ENCODE measurements around the gene RCOR1. TPM values are rescaled to one million over a fixed set of nuclear protein-coding genes. Genes with fewer than 3 reads are reported as not detected.
"Not testable (repeated sequence)": the region's sequence is repeated elsewhere in the genome, so short reads cannot be mapped to it uniquely, and the experiment has no call there.

The RCOR1 gene
- total RNA-seq, 4 donors from 2014 or later = 11.6 to 15.6 (median 14.0) TPM

- 97 to 100% methylated on average over 1 to 3 of the region's 7 CpGs for WGBS, 2 donors (ENCODE audit: low coverage in 1 of 2)
- H3K27ac ChIP-seq = no peak overlapping the region
- peaks cover 0 to 8% (median 0%) of the 10 kb centered on the region in 3 donors for H3K9me3 ChIP-seq
- H3K4me3 ChIP-seq = no peak overlapping the region
- TF ChIP-seq EP300 (IDR thresholded peaks at IDR 0.05) (no peak), CTCF (IDR thresholded peaks at IDR 0.05) (no peak), POLR2A (IDR thresholded peaks at IDR 0.05) (no peak), POLR2AphosphoS5 (IDR thresholded peaks at IDR 0.05) (no peak)
- H3K36me3 ChIP-seq = no peaks in the 10 kb centered on the region
- no peaks in the 10 kb centered on the region for H3K4me1 ChIP-seq
- no peaks in the 10 kb centered on the region for H3K27me3 ChIP-seq
- ATAC-seq = no peak
Observed at GRCh38 chr14:102565959-102566358, 26.5 kb upstream of the RCOR1 start.

- Histone ChIP-seq H3K9me3 (peaks cover 0 to 6% (median 0%) of the 10 kb centered on the region in 3 donors), H3K36me3 (no peaks in the 10 kb centered on the region), H3K4me1 (no peaks in the 10 kb centered on the region), H3K4me3 (no peak overlapping the region), H3K27ac (no peak overlapping the region), H3K27me3 (no peaks in the 10 kb centered on the region)
- TF ChIP-seq POLR2A (IDR thresholded peaks at IDR 0.05) (no peak), EP300 (IDR thresholded peaks at IDR 0.05) (no peak), POLR2AphosphoS5 (IDR thresholded peaks at IDR 0.05) (no peak), CTCF (IDR thresholded peaks at IDR 0.05) (no peak)
- 60 to 96% methylated on average over 4 to 6 of the region's 7 CpGs for WGBS, 2 donors (ENCODE audit: low coverage in 1 of 2)
- no peak for ATAC-seq
Observed at GRCh38 chr14:102568115-102568614, 24.3 kb upstream of the RCOR1 start.

GRCh38 chr14:102570334-102570995 is 22.0 kb upstream of the RCOR1 start:
- H3K9me3 ChIP-seq = no peaks in the 10 kb centered on the region

GRCh38 chr14:102571043-102571442 is 21.4 kb upstream of the RCOR1 start:
- 100% methylated on average over 1 of the region's 2 CpGs for WGBS, 2 donors (ENCODE audit: low coverage in 1 of 2)
- no peak overlapping the region for H3K27ac ChIP-seq
- TF ChIP-seq EP300 (IDR thresholded peaks at IDR 0.05) (no peak), CTCF (IDR thresholded peaks at IDR 0.05) (no peak)

More at GRCh38 chr14:102570334-102570995, 22.0 kb upstream of the RCOR1 start:
- Histone ChIP-seq H3K27me3 (no peaks in the 10 kb centered on the region), H3K4me1 (no peaks in the 10 kb centered on the region), H3K4me3 (no peak overlapping the region), H3K27ac (no peak overlapping the region), H3K36me3 (no peaks in the 10 kb centered on the region)
- TF ChIP-seq POLR2A (IDR thresholded peaks at IDR 0.05) = no peak
- TF ChIP-seq EP300 (IDR thresholded peaks at IDR 0.05) = no peak
- no peak for ATAC-seq
- WGBS, 2 donors (ENCODE audit: low coverage in 1 of 2) = 69 to 94% methylated on average over 3 to 8 of the region's 9 CpGs

GRCh38 chr14:102571478-102572042 is 20.9 kb upstream of the RCOR1 start:
- Histone ChIP-seq H3K4me3 (no peak overlapping the region), H3K27me3 (no peaks in the 10 kb centered on the region), H3K36me3 (no peaks in the 10 kb centered on the region), H3K9me3 (no peaks in the 10 kb centered on the region), H3K4me1 (no peaks in the 10 kb centered on the region), H3K27ac (no peak overlapping the region)
- TF ChIP-seq CTCF (IDR thresholded peaks at IDR 0.05) (no peak), EP300 (IDR thresholded peaks at IDR 0.05) (no peak), POLR2AphosphoS5 (IDR thresholded peaks at IDR 0.05) (no peak), POLR2A (IDR thresholded peaks at IDR 0.05) (no peak)
- ATAC-seq = no peak
- WGBS, 2 donors (ENCODE audit: low coverage in 1 of 2) = 90 to 94% methylated on average over 5 to 10 of the region's 10 CpGs

More at GRCh38 chr14:102571043-102571442, 21.4 kb upstream of the RCOR1 start:
- Histone ChIP-seq H3K36me3 (no peaks in the 10 kb centered on the region), H3K9me3 (no peaks in the 10 kb centered on the region), H3K4me3 (no peak overlapping the region), H3K27me3 (no peaks in the 10 kb centered on the region), H3K4me1 (no peaks in the 10 kb centered on the region)
- ATAC-seq = no peak

- not testable (repeated sequence) for ATAC-seq
- 73 to 76% methylated on average over 7 to 8 of the region's 8 CpGs for WGBS, 2 donors (ENCODE audit: low coverage in 1 of 2)
Observed at GRCh38 chr14:102573161-102573560, 19.3 kb upstream of the RCOR1 start.

More at GRCh38 chr14:102573161-102573560, 19.3 kb upstream of the RCOR1 start:
- not testable (repeated sequence) for H3K36me3 ChIP-seq, H3K9me3 ChIP-seq, H3K27ac ChIP-seq, H3K4me1 ChIP-seq, H3K4me3 ChIP-seq, H3K27me3 ChIP-seq
